Trophoblast cell (in vitro differentiated cells and primary cell): Measurements from ENCODE around the gene AP1G2.

Experiments
- DNase-seq, 2 donors: peaks; one replicate each; pipeline ENCODE4 v3.0.0-alpha.2; 2016
- H2AFZ ChIP-seq: 2 replicates; pipeline ENCODE4 v1.6.1; 2013; ENCODE audit warnings: low read length, moderate library complexity, mild to moderate bottlenecking; ENCODE audit not compliant: insufficient read depth, poor library complexity
- H2AK5ac ChIP-seq: 2 replicates; pipeline ENCODE4 v1.6.1; 2013; ENCODE audit warnings: mild to moderate bottlenecking, low read length
- H2BK120ac ChIP-seq: 2 replicates; pipeline ENCODE4 v1.6.1; 2013; ENCODE audit warnings: low read length, mild to moderate bottlenecking, moderate library complexity; ENCODE audit not compliant: insufficient read depth, poor library complexity
- H2BK12ac ChIP-seq: 2 replicates; pipeline ENCODE4 v1.6.1; 2013; ENCODE audit warnings: mild to moderate bottlenecking, low read length, moderate library complexity
- H2BK5ac ChIP-seq: 2 replicates; pipeline ENCODE4 v1.6.1; 2013; ENCODE audit warnings: low read length, low read depth, moderate library complexity, mild to moderate bottlenecking; ENCODE audit not compliant: poor library complexity
- H3K14ac ChIP-seq: 2 replicates; pipeline ENCODE4 v1.6.1; 2013; ENCODE audit warnings: mild to moderate bottlenecking, low read length
- H3K18ac ChIP-seq: 2 replicates; pipeline ENCODE4 v1.6.1; 2013; ENCODE audit warnings: mild to moderate bottlenecking, low read length
- H3K23ac ChIP-seq: 2 replicates; pipeline ENCODE4 v1.6.1; 2013; ENCODE audit warnings: low read length
- H3K27ac ChIP-seq: 2 replicates; pipeline ENCODE4 v1.5.1; 2013; ENCODE audit warnings: low read depth, mild to moderate bottlenecking, inconsistent platforms, low read length, moderate library complexity
- H3K27me3 ChIP-seq: 2 replicates; pipeline ENCODE4 v1.6.1; 2013; ENCODE audit warnings: inconsistent platforms, mild to moderate bottlenecking, low read length, moderate library complexity; ENCODE audit not compliant: insufficient read depth
- H3K36me3 ChIP-seq, 2 experiments: 1 replicate in 1 of 2; 2 replicates in 1 of 2; pipeline ENCODE4 v1.6.1; 2013; ENCODE audit warnings: low read length in 2 of 2, mild to moderate bottlenecking in 2 of 2, moderate library complexity in 1 of 2; ENCODE audit not compliant: insufficient read depth in 2 of 2, control insufficient read depth in 1 of 2
- H3K4ac ChIP-seq: 2 replicates; pipeline ENCODE4 v1.6.1; 2013; ENCODE audit warnings: low read depth, mild to moderate bottlenecking, low read length, moderate library complexity
- H3K4me1 ChIP-seq, 2 experiments: 1 replicate in 1 of 2; 2 replicates in 1 of 2; pipeline ENCODE4 v1.6.1; 2013; ENCODE audit warnings: low read length in 2 of 2, mild to moderate bottlenecking in 2 of 2, moderate library complexity in 1 of 2; ENCODE audit not compliant: insufficient read depth in 2 of 2, control insufficient read depth in 1 of 2
- H3K4me2 ChIP-seq: 2 replicates; pipeline ENCODE4 v1.6.1; 2013; ENCODE audit warnings: inconsistent platforms, mild to moderate bottlenecking, low read length, moderate library complexity
- H3K4me3 ChIP-seq: 2 replicates; pipeline ENCODE4 v1.5.1; 2013; ENCODE audit warnings: mild to moderate bottlenecking, low read depth, low read length, inconsistent platforms
- H3K79me1 ChIP-seq: one replicate; pipeline ENCODE4 v1.6.1; 2013; ENCODE audit warnings: low read length
- H3K79me2 ChIP-seq: 2 replicates; pipeline ENCODE4 v1.6.1; 2013; ENCODE audit warnings: low read length, mild to moderate bottlenecking; ENCODE audit not compliant: control insufficient read depth, insufficient read depth, poor library complexity
- H3K9ac ChIP-seq: 2 replicates; pipeline ENCODE4 v1.6.1; 2013; ENCODE audit warnings: mild to moderate bottlenecking, low read length
- H3K9me3 ChIP-seq: 2 replicates; pipeline ENCODE4 v1.6.1; 2013; ENCODE audit warnings: low read depth, mild to moderate bottlenecking, control low read depth, inconsistent platforms, low read length; ENCODE audit not compliant: insufficient read depth
- H4K12ac ChIP-seq: 2 replicates; pipeline ENCODE4 v1.6.1; 2013; ENCODE audit warnings: low read depth, mild to moderate bottlenecking, low read length, moderate library complexity
- H4K8ac ChIP-seq: 2 replicates; pipeline ENCODE4 v1.6.1; 2013; ENCODE audit warnings: low read depth, mild to moderate bottlenecking, low read length, moderate library complexity
- H4K91ac ChIP-seq: one replicate; pipeline ENCODE4 v1.6.1; 2013; ENCODE audit warnings: low read depth, mild to moderate bottlenecking, low read length, moderate library complexity
- WGBS: extraction: QIAGEN DNeasy Blood & Tissue Kit; methylation state at CpG from one replicate; pipeline ENCODE4 v1.1.7; 2013; ENCODE audit warnings: missing lambda C conversion rate; ENCODE audit not compliant: insufficient read length, insufficient coverage; ENCODE audit errors: extremely low coverage; 5-methylcytosine and 5-hydroxymethylcytosine counted together

The AP1G2 gene

GRCh38 chr14:23518709-23519108 lies 48.9 kb downstream of the AP1G2 start:
- H3K23ac ChIP-seq = no peak overlapping the region
- H3K27ac ChIP-seq = no peak overlapping the region
- no peaks in the 10 kb centered on the region for H3K9me3 ChIP-seq
- no peak overlapping the region for H2BK120ac ChIP-seq
- H3K4me3 ChIP-seq = no peak overlapping the region
- no peak overlapping the region for H2AK5ac ChIP-seq
- WGBS = no CpG with 5 or more reads among the region's 4 CpGs
- no peak overlapping the region for H3K4me2 ChIP-seq
- peaks cover 0 to 3% of the 10 kb centered on the region in 2 experiments for H3K36me3 ChIP-seq
- H3K79me2 ChIP-seq = no peaks in the 10 kb centered on the region
- DNase-seq = no peak
- no peaks in the 10 kb centered on the region for H3K27me3 ChIP-seq
- H3K4ac ChIP-seq = no peak overlapping the region
- no peak overlapping the region for H3K14ac ChIP-seq
- H3K79me1 ChIP-seq = no peaks in the 10 kb centered on the region
- H2BK5ac ChIP-seq = no peak overlapping the region
- H3K4me1 ChIP-seq = no peaks in the 10 kb centered on the region
- no peak overlapping the region for H3K9ac ChIP-seq
- H3K18ac ChIP-seq = no peak overlapping the region
- no peak overlapping the region for H2BK12ac ChIP-seq
- H4K8ac ChIP-seq = no peak overlapping the region
- H4K12ac ChIP-seq = no peak overlapping the region
- no peak overlapping the region for H4K91ac ChIP-seq
- no peak overlapping the region for H2AFZ ChIP-seq

GRCh38 chr14:23517650-23518326 lies 49.8 kb downstream of the AP1G2 start:
- Histone ChIP-seq H3K9me3 (no peaks in the 10 kb centered on the region), H4K8ac (no peak overlapping the region)
- no CpG with 5 or more reads among the region's 6 CpGs for WGBS

GRCh38 chr14:23514644-23514957 lies 53.0 kb downstream of the AP1G2 start:
- Histone ChIP-seq H4K12ac (no peak overlapping the region), H3K27me3 (no peaks in the 10 kb centered on the region), H3K9me3 (no peaks in the 10 kb centered on the region), H3K4me3 (no peak overlapping the region), H3K4me1 (no peaks in the 10 kb centered on the region), H3K36me3 (no peaks in the 10 kb centered on the region), H3K9ac (no peak overlapping the region), H3K4ac (no peak overlapping the region), H2BK12ac (no peak overlapping the region), H3K27ac (no peak overlapping the region), H4K8ac (no peak overlapping the region), H3K14ac (no peak overlapping the region), H3K79me2 (no peaks in the 10 kb centered on the region), H2BK5ac (no peak overlapping the region), H3K79me1 (no peaks in the 10 kb centered on the region), H2AFZ (no peak overlapping the region), H2AK5ac (no peak overlapping the region), H3K23ac (no peak overlapping the region), H4K91ac (no peak overlapping the region), H3K18ac (no peak overlapping the region), H2BK120ac (no peak overlapping the region), H3K4me2 (no peak overlapping the region)
- no CpG with 5 or more reads among the region's 3 CpGs for whole genome bisulfite sequencing
- no peak for DNase-seq

More at GRCh38 chr14:23517650-23518326, 49.8 kb downstream of the AP1G2 start:
- Histone ChIP-seq H2BK120ac (no peak overlapping the region), H3K27me3 (no peaks in the 10 kb centered on the region), H3K27ac (no peak overlapping the region), H3K4me3 (no peak overlapping the region), H3K36me3 (no peaks in the 10 kb centered on the region), H4K12ac (no peak overlapping the region), H3K79me2 (no peaks in the 10 kb centered on the region), H3K23ac (no peak overlapping the region), H2BK5ac (no peak overlapping the region), H3K4me1 (no peaks in the 10 kb centered on the region), H3K4me2 (no peak overlapping the region), H3K79me1 (no peaks in the 10 kb centered on the region), H3K14ac (no peak overlapping the region), H4K91ac (no peak overlapping the region), H2BK12ac (no peak overlapping the region), H2AFZ (no peak overlapping the region), H3K9ac (no peak overlapping the region), H3K18ac (no peak overlapping the region), H3K4ac (no peak overlapping the region), H2AK5ac (no peak overlapping the region)
- DNase-seq = no peak

GRCh38 chr14:23513818-23514643 lies 53.6 kb downstream of the AP1G2 start:
- H2AFZ ChIP-seq = no peak overlapping the region
- H3K36me3 ChIP-seq = no peaks in the 10 kb centered on the region
- no peak overlapping the region for H2BK12ac ChIP-seq
- no peak overlapping the region for H3K4me3 ChIP-seq
- H3K79me1 ChIP-seq = no peaks in the 10 kb centered on the region
- no peak overlapping the region for H3K9ac ChIP-seq
- H3K23ac ChIP-seq = no peak overlapping the region
- no peak overlapping the region for H2BK120ac ChIP-seq
- no peak overlapping the region for H2AK5ac ChIP-seq
- H3K27ac ChIP-seq = no peak overlapping the region
- H3K18ac ChIP-seq = no peak overlapping the region
- H3K14ac ChIP-seq = no peak overlapping the region
- H2BK5ac ChIP-seq = no peak overlapping the region
- H4K8ac ChIP-seq = no peak overlapping the region
- no peak overlapping the region for H4K91ac ChIP-seq
- no peaks in the 10 kb centered on the region for H3K27me3 ChIP-seq
- no peaks in the 10 kb centered on the region for H3K9me3 ChIP-seq
- H3K79me2 ChIP-seq = no peaks in the 10 kb centered on the region
- DNase-seq = no peak
- H3K4me1 ChIP-seq = no peaks in the 10 kb centered on the region
- H4K12ac ChIP-seq = no peak overlapping the region
- WGBS = no CpG with 5 or more reads among the region's 8 CpGs
- no peak overlapping the region for H3K4me2 ChIP-seq
- no peak overlapping the region for H3K4ac ChIP-seq
